ENCODE measurements around the gene MYO1D.

MYO1D gene

DNA sequence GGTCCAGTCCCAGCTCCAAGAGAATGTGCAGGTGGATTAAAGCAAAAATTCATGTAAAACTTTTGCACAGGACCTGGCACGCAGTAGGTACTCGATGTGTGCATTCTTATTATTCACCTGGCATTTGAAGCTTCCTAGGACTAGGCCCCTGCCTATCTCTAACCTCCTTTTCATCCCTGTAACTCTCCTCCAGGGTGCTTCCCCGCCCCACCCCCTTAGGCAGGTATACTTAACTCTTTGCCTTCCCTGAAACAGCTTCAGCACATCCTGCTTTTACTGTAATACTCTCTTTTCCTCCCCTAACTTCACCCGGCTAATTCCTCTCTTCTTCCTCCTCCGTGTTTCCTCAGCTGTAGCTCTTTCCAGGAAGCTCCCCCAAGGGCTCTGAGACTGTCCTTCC lies 335.3 kb downstream of the MYO1D start:
- no peak overlapping the region for H3K4me2 ChIP-seq (ENCODE audit: low read length)
- H3K56ac ChIP-seq (ENCODE audit: low read length): no peak overlapping the region
- no peak overlapping the region for H3K4ac ChIP-seq (ENCODE audit: low read depth, low read length)
- H3K23ac ChIP-seq (ENCODE audit: low read length): no peak overlapping the region
- no peak overlapping the region for H3K18ac ChIP-seq (ENCODE audit: low read length)
- no peak for DNase-seq
- WGBS (ENCODE audit: extremely low coverage, insufficient coverage, low lambda C conversion rate): no CpG with 5 or more reads among the region's 5 CpGs
- H3K79me1 ChIP-seq (ENCODE audit: low read length): no peaks in the 10 kb centered on the region
- no peaks in the 10 kb centered on the region for H3K36me3 ChIP-seq (ENCODE audit: control insufficient read depth, insufficient read depth, low read length)
- H3K4me1 ChIP-seq (ENCODE audit: control insufficient read depth, low read depth, low read length): peaks cover 7% of the 10 kb centered on the region
- H3K9ac ChIP-seq (ENCODE audit: low read length): no peak overlapping the region
- H2AK5ac ChIP-seq (ENCODE audit: low read length): no peak overlapping the region
- H3K27me3 ChIP-seq (ENCODE audit: insufficient read depth, low read length, poor library complexity): no peaks in the 10 kb centered on the region
- no peak overlapping the region for H4K8ac ChIP-seq (ENCODE audit: low read depth, low read length)
- H2BK5ac ChIP-seq (ENCODE audit: low read length): no peak overlapping the region
- no peak overlapping the region for H2BK120ac ChIP-seq (ENCODE audit: low read depth, low read length)
- no peak overlapping the region for H3K4me3 ChIP-seq (ENCODE audit: low read length)
- H4K5ac ChIP-seq (ENCODE audit: low read length): no peak overlapping the region
- no peak overlapping the region for H3K27ac ChIP-seq (ENCODE audit: low read depth, low read length)
- no peaks in the 10 kb centered on the region for H3K79me2 ChIP-seq (ENCODE audit: control insufficient read depth, insufficient read depth, low read length)
- no peak overlapping the region for H2BK15ac ChIP-seq (replicated peaks; ENCODE audit: low read depth)

DNA sequence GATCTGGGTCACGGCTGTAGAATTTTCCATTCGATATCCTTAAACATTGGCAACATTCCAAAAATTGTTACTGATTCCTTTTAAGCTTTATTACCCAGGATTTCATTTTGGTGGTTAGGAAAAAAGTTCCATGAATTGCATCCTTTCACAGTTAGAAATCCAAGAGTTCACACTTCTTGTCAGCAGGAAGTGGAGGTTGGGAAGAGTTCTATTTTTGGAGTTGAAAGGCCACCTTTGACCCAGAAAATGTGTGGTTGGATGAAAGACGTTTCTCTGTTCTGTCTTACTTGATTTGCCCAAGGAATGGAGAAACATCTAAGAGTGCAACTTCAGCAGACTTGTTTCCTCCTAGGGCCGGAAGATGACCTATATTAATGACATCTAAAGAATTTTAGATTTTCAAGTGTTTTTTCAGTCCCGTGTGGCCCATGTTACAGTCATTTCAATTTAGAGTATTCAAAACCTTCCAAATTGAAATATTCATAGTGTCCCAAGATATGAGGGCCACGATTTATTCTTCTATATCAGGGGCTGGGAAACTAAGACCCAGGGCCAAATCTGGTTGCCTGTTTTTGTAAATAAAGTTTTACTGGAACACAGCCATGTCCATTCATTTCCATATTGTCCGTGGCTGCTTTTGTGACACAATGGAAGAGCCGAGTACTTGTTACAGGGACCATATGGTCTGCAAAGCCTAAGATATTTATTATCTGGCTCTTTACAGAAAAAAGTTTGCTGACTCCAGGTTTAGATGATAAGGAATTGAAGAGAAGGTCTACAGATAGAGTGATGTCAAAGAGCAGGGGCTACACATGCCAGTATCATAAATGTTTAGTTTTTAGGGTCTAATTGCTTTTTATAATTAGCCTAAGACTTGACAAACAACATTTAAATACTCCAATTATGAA lies 339.9 kb downstream of the MYO1D start:
- Histone ChIP-seq H3K56ac (ENCODE audit: low read length) (no peak overlapping the region), H2BK15ac (replicated peaks; ENCODE audit: low read depth) (no peak overlapping the region), H3K18ac (ENCODE audit: low read length) (peak overlapping the region; percentile 68), H3K79me2 (ENCODE audit: control insufficient read depth, insufficient read depth, low read length) (no peaks in the 10 kb centered on the region), H2BK120ac (ENCODE audit: low read depth, low read length) (no peak overlapping the region), H2BK5ac (ENCODE audit: low read length) (no peak overlapping the region), H3K4me3 (ENCODE audit: low read length) (no peak overlapping the region), H3K23ac (ENCODE audit: low read length) (no peak overlapping the region), H3K4me2 (ENCODE audit: low read length) (no peak overlapping the region), H3K9ac (ENCODE audit: low read length) (no peak overlapping the region), H3K4ac (ENCODE audit: low read depth, low read length) (no peak overlapping the region), H3K4me1 (ENCODE audit: control insufficient read depth, low read depth, low read length) (peaks cover 5% of the 10 kb centered on the region), H4K8ac (ENCODE audit: low read depth, low read length) (no peak overlapping the region), H3K79me1 (ENCODE audit: low read length) (no peaks in the 10 kb centered on the region), H3K27me3 (ENCODE audit: insufficient read depth, low read length, poor library complexity) (no peaks in the 10 kb centered on the region), H3K36me3 (ENCODE audit: control insufficient read depth, insufficient read depth, low read length) (no peaks in the 10 kb centered on the region), H2AK5ac (ENCODE audit: low read length) (no peak overlapping the region), H4K5ac (ENCODE audit: low read length) (no peak overlapping the region), H3K27ac (ENCODE audit: low read depth, low read length) (peak overlapping the region; percentile 28)
- no CpG with 5 or more reads among the region's 8 CpGs for WGBS (ENCODE audit: extremely low coverage, insufficient coverage, low lambda C conversion rate)
- no peak for DNase-seq

- Histone ChIP-seq H3K27me3 (ENCODE audit: insufficient read depth, low read length, poor library complexity) (no peaks in the 10 kb centered on the region), H3K4me2 (ENCODE audit: low read length) (no peak overlapping the region), H3K9ac (ENCODE audit: low read length) (no peak overlapping the region), H3K4ac (ENCODE audit: low read depth, low read length) (no peak overlapping the region), H4K8ac (ENCODE audit: low read depth, low read length) (no peak overlapping the region), H3K79me2 (ENCODE audit: control insufficient read depth, insufficient read depth, low read length) (no peaks in the 10 kb centered on the region), H3K27ac (ENCODE audit: low read depth, low read length) (no peak overlapping the region), H3K56ac (ENCODE audit: low read length) (no peak overlapping the region), H2BK15ac (replicated peaks; ENCODE audit: low read depth) (no peak overlapping the region), H2BK120ac (ENCODE audit: low read depth, low read length) (no peak overlapping the region), H3K4me3 (ENCODE audit: low read length) (no peak overlapping the region), H4K5ac (ENCODE audit: low read length) (no peak overlapping the region), H3K4me1 (ENCODE audit: control insufficient read depth, low read depth, low read length) (peaks cover 3% of the 10 kb centered on the region), H3K18ac (ENCODE audit: low read length) (no peak overlapping the region), H3K36me3 (ENCODE audit: control insufficient read depth, insufficient read depth, low read length) (no peaks in the 10 kb centered on the region), H3K79me1 (ENCODE audit: low read length) (no peaks in the 10 kb centered on the region), H2BK5ac (ENCODE audit: low read length) (no peak overlapping the region), H3K23ac (ENCODE audit: low read length) (no peak overlapping the region), H2AK5ac (ENCODE audit: low read length) (no peak overlapping the region)
- no CpG with 5 or more reads among the region's 3 CpGs for WGBS (ENCODE audit: extremely low coverage, insufficient coverage, low lambda C conversion rate)
- DNase-seq: no peak
Observed at GRCh38 chr17:32533296-32533695, 343.6 kb downstream of the MYO1D start.

- Histone ChIP-seq H3K36me3 (ENCODE audit: control insufficient read depth, insufficient read depth, low read length) (no peaks in the 10 kb centered on the region), H3K4me1 (ENCODE audit: control insufficient read depth, low read depth, low read length) (no peaks in the 10 kb centered on the region), H3K79me1 (ENCODE audit: low read length) (no peaks in the 10 kb centered on the region), H3K27me3 (ENCODE audit: insufficient read depth, low read length, poor library complexity) (no peaks in the 10 kb centered on the region), H3K4me3 (ENCODE audit: low read length) (no peak overlapping the region), H3K4ac (ENCODE audit: low read depth, low read length) (no peak overlapping the region), H2AK5ac (ENCODE audit: low read length) (no peak overlapping the region), H3K9ac (ENCODE audit: low read length) (no peak overlapping the region), H4K5ac (ENCODE audit: low read length) (no peak overlapping the region), H3K56ac (ENCODE audit: low read length) (no peak overlapping the region), H2BK15ac (replicated peaks; ENCODE audit: low read depth) (no peak overlapping the region), H2BK5ac (ENCODE audit: low read length) (no peak overlapping the region), H4K8ac (ENCODE audit: low read depth, low read length) (no peak overlapping the region), H3K23ac (ENCODE audit: low read length) (no peak overlapping the region), H3K79me2 (ENCODE audit: control insufficient read depth, insufficient read depth, low read length) (no peaks in the 10 kb centered on the region), H3K27ac (ENCODE audit: low read depth, low read length) (no peak overlapping the region), H3K18ac (ENCODE audit: low read length) (no peak overlapping the region), H2BK120ac (ENCODE audit: low read depth, low read length) (no peak overlapping the region), H3K4me2 (ENCODE audit: low read length) (no peak overlapping the region)
- WGBS (ENCODE audit: extremely low coverage, insufficient coverage, low lambda C conversion rate): no CpG with 5 or more reads among the region's 10 CpGs
- DNase-seq: no peak
Observed at GRCh38 chr17:32529604-32530003, 347.3 kb downstream of the MYO1D start.

DNA sequence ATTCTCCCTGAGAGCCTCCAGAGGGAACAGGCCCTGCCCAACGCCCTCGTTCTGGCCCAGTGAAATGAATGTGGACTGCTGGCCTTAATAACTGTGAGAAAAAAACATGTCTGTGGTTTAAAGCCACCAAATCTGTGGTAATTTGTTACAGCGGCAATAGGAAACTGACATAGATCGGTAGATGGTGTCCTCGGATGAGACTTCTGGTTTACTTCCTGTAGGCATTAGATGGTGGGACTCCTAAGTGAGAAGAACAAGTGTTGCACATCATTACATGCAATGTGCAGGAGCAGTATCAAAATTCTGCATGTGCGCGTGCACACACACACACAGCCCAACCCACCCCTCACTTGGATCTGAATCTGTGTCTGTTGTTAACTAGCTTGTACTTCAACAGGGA lies 348.1 kb downstream of the MYO1D start:
- no peak for DNase-seq

GRCh38 chr17:32527146-32527545 lies 349.8 kb downstream of the MYO1D start:
- no peak overlapping the region for H3K27ac ChIP-seq (ENCODE audit: low read depth, low read length)

More for the DNA sequence above, 348.1 kb downstream of the MYO1D start:
- Histone ChIP-seq H3K79me2 (ENCODE audit: control insufficient read depth, insufficient read depth, low read length) (no peaks in the 10 kb centered on the region), H3K27ac (ENCODE audit: low read depth, low read length) (no peak overlapping the region), H2BK120ac (ENCODE audit: low read depth, low read length) (no peak overlapping the region), H3K36me3 (ENCODE audit: control insufficient read depth, insufficient read depth, low read length) (no peaks in the 10 kb centered on the region), H3K27me3 (ENCODE audit: insufficient read depth, low read length, poor library complexity) (no peaks in the 10 kb centered on the region), H4K8ac (ENCODE audit: low read depth, low read length) (no peak overlapping the region), H2AK5ac (ENCODE audit: low read length) (no peak overlapping the region), H2BK15ac (replicated peaks; ENCODE audit: low read depth) (no peak overlapping the region), H3K56ac (ENCODE audit: low read length) (no peak overlapping the region), H2BK5ac (ENCODE audit: low read length) (no peak overlapping the region), H3K18ac (ENCODE audit: low read length) (no peak overlapping the region), H3K4me1 (ENCODE audit: control insufficient read depth, low read depth, low read length) (no peaks in the 10 kb centered on the region), H3K23ac (ENCODE audit: low read length) (no peak overlapping the region), H3K4ac (ENCODE audit: low read depth, low read length) (no peak overlapping the region), H3K4me2 (ENCODE audit: low read length) (no peak overlapping the region), H3K4me3 (ENCODE audit: low read length) (no peak overlapping the region), H3K9ac (ENCODE audit: low read length) (no peak overlapping the region), H3K79me1 (ENCODE audit: low read length) (no peaks in the 10 kb centered on the region), H4K5ac (ENCODE audit: low read length) (no peak overlapping the region)
- no CpG with 5 or more reads among the region's 7 CpGs for WGBS (ENCODE audit: extremely low coverage, insufficient coverage, low lambda C conversion rate)

More at GRCh38 chr17:32527146-32527545, 349.8 kb downstream of the MYO1D start:
- Histone ChIP-seq H3K36me3 (ENCODE audit: control insufficient read depth, insufficient read depth, low read length) (no peaks in the 10 kb centered on the region), H3K9ac (ENCODE audit: low read length) (no peak overlapping the region), H3K4ac (ENCODE audit: low read depth, low read length) (no peak overlapping the region), H3K79me2 (ENCODE audit: control insufficient read depth, insufficient read depth, low read length) (no peaks in the 10 kb centered on the region), H3K18ac (ENCODE audit: low read length) (no peak overlapping the region), H2BK120ac (ENCODE audit: low read depth, low read length) (no peak overlapping the region), H3K27me3 (ENCODE audit: insufficient read depth, low read length, poor library complexity) (no peaks in the 10 kb centered on the region), H3K79me1 (ENCODE audit: low read length) (no peaks in the 10 kb centered on the region), H4K8ac (ENCODE audit: low read depth, low read length) (no peak overlapping the region), H3K4me2 (ENCODE audit: low read length) (no peak overlapping the region), H4K5ac (ENCODE audit: low read length) (no peak overlapping the region), H2AK5ac (ENCODE audit: low read length) (no peak overlapping the region), H2BK5ac (ENCODE audit: low read length) (no peak overlapping the region), H3K4me1 (ENCODE audit: control insufficient read depth, low read depth, low read length) (peaks cover 3% of the 10 kb centered on the region), H3K4me3 (ENCODE audit: low read length) (no peak overlapping the region), H3K56ac (ENCODE audit: low read length) (no peak overlapping the region), H2BK15ac (replicated peaks; ENCODE audit: low read depth) (no peak overlapping the region), H3K23ac (ENCODE audit: low read length) (no peak overlapping the region)
- WGBS (ENCODE audit: extremely low coverage, insufficient coverage, low lambda C conversion rate): no CpG with 5 or more reads among the region's 4 CpGs
- no peak for DNase-seq
